NB4 (cell line): Measurements from ENCODE around the gene BPIFB2.

Source experiments
- DNase-seq: peaks from one replicate; pipeline ENCODE4 v3.0.0; 2010; ENCODE audit warnings: low read depth
- H3K4me3 ChIP-seq: one replicate; pipeline ENCODE4 v1.5.1; 2011; ENCODE audit warnings: mild to moderate bottlenecking, low read depth, low read length, moderate library complexity
- CTCF ChIP-seq: IDR thresholded peaks from one replicate; pipeline ENCODE4 v1.5.1; 2012; ENCODE audit warnings: low read depth, low read length
- MYC ChIP-seq: IDR thresholded peaks from 2 replicates; pipeline ENCODE4 v1.6.1; 2011; ENCODE audit warnings: low read depth, low read length
- POLR2A ChIP-seq: IDR thresholded peaks from 2 replicates; pipeline ENCODE4 v1.6.1; 2011; ENCODE audit warnings: mild to moderate bottlenecking; ENCODE audit not compliant: insufficient read length; ENCODE audit errors: extremely low read depth
- TF ChIP-seq, protein P1 (sequence below): IDR thresholded peaks from 2 replicates; pipeline ENCODE4 v1.6.1; 2011; ENCODE audit warnings: low read depth, low read length

The BPIFB2 gene

GRCh38 chr20:32995802-32996201, 11.7 kb upstream of the BPIFB2 start:
- peak; percentile 15 for TF ChIP-seq CTCF
- no peak for TF ChIP-seq POLR2A
- no peak for TF ChIP-seq MYC
- TF ChIP-seq, protein P1, sequence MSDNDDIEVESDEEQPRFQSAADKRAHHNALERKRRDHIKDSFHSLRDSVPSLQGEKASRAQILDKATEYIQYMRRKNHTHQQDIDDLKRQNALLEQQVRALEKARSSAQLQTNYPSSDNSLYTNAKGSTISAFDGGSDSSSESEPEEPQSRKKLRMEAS = no peak
- no peak overlapping the region for H3K4me3 ChIP-seq
- DNase-seq = no peak

DNA sequence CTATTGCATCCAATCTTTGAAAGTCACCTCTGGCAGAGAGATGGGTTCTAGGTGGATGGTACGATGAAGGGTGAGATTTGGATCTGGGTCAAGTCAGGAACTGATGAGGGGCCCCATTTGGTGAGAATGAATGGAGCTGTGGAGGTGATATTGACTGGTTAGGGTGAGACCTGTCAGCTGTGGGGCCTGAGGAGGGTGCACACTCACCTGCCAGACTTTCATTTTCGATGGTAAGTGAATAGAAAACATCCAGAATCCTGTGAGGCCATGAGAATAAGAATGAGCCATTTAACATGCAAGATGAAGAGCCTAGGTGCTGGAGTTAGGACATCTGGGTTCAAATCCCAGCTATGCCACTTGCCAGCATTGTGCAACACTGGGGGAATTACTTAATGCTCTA, 10.1 kb upstream of the BPIFB2 start:
- TF ChIP-seq MYC = no peak
- TF ChIP-seq, protein P1 = no peak
- TF ChIP-seq POLR2A = no peak
- TF ChIP-seq CTCF = no peak
- no peak for DNase-seq
- no peak overlapping the region for H3K4me3 ChIP-seq

- peak; percentile 22 for DNase-seq
- no peak overlapping the region for H3K4me3 ChIP-seq
- no peak for TF ChIP-seq POLR2A
- TF ChIP-seq MYC = no peak
- TF ChIP-seq, protein P1 = no peak
- no peak for TF ChIP-seq CTCF
Observed at GRCh38 chr20:32999603-33000250, 7.8 kb upstream of the BPIFB2 start.

- H3K4me3 ChIP-seq = no peak overlapping the region
- DNase-seq = no peak
- TF ChIP-seq MYC (no peak), POLR2A (no peak), CTCF (no peak)
- TF ChIP-seq, protein P1 = no peak
Observed at GRCh38 chr20:33000802-33001466, 6.6 kb upstream of the BPIFB2 start.

DNA sequence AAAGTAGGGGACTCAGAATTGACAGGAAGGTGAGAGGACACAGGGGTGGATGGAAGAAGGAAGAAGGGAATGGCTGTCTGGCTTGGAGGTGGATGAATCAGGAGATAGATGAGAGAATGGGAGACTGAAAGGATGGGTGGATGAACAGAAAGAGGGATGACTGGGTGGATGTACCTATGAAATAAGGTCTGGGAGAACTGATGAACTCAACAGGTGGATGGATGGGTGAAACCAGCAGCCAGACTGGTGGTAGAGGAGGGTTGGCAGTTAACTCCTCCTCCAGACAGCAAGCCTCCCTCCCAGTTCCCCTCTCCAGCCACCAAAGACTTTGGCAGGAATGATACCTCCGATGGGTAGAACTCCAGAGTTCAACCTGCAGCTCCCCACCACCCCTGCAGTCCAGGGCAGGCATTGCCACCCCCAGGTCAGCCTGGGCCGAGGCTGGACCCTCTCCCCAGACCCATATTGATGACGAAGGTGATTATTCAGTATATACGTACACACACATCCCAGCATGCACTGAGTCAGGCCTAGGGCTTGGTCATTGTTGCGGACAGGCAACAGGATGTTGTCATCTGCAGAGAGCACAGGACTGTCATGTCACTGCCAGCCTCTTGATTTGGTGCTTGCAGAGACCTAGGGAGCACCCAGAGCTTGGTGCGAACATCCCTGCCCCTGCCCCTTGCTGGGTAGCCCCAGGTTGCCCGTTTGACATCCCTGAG, 5.3 kb upstream of the BPIFB2 start:
- H3K4me3 ChIP-seq = no peak overlapping the region
- DNase-seq = no peak
- no peak for TF ChIP-seq CTCF
- TF ChIP-seq POLR2A = no peak
- TF ChIP-seq MYC = no peak
- TF ChIP-seq, protein P1 = no peak
